Body of pancreas (tissue), 4 donors: ENCODE data around the gene SLC51B. TPM values are rescaled to one million over a fixed set of nuclear protein-coding genes. Genes with fewer than 3 reads are reported as not detected.

Experiments
- ATAC-seq: fragments of 150-250 bp; one replicate; pipeline ENCODE4 v1.9.1; 2016
- DNase-seq, 4 donors: peaks; one replicate each; pipeline ENCODE4 v3.0.0-alpha.2; 2019
- H3K27ac ChIP-seq, 4 donors: fragments of 200-600 bp; sonication (generic); 1 replicate in 3 of 4; 2 replicates in 1 of 4; pipeline versions ENCODE4 v1.5.1 to v1.6.1; 2016 to 2019; ENCODE audit warnings: mild to moderate bottlenecking in 1 of 4, mixed read lengths in 1 of 4, moderate library complexity in 1 of 4
- H3K27me3 ChIP-seq, 2 donors: fragments of 200-600 bp; sonication (generic); one replicate each; pipeline ENCODE4 v1.6.0; 2016; ENCODE audit warnings: mild to moderate bottlenecking in 1 of 2
- H3K36me3 ChIP-seq, 2 donors: fragments of 200-600 bp; sonication (generic); replicated peaks in 1 of 2; 2 replicates each; pipeline ENCODE4 v1.5.1; 2016; ENCODE audit warnings: low read depth in 2 of 2; ENCODE audit not compliant: insufficient read depth in 1 of 2
- H3K4me1 ChIP-seq: fragments of 200-600 bp; sonication (generic); one replicate; pipeline ENCODE4 v1.6.0; 2016
- H3K4me3 ChIP-seq, 2 donors: fragments of 200-600 bp; sonication (generic); 1 replicate in 1 of 2; 2 replicates in 1 of 2; pipeline ENCODE4 v1.5.1; 2016 to 2019
- H3K9me3 ChIP-seq, 3 donors: fragments of 200-600 bp; sonication (generic); 1 replicate in 2 of 3; 2 replicates in 1 of 3; pipeline ENCODE4 v1.5.1; 2016
- POLR2A ChIP-seq, 3 donors: fragments of 450-650 bp; IDR thresholded peaks; one replicate each; pipeline ENCODE4 v1.6.1; 2016; ENCODE audit warnings: antibody characterized with exemption in 3 of 3, mild to moderate bottlenecking in 2 of 3
- WGBS, 2 donors: methylation state at CpG; one replicate each; pipeline ENCODE4 v1.1.5; 2017; 5-methylcytosine and 5-hydroxymethylcytosine counted together
- intact Hi-C: fragments of 100-400 bp; cut with DNase I; formaldehyde crosslinking; loops from one replicate; pipeline ENCODE4 v1.15.1; 2023
- total RNA-seq, 2 donors: library from RNA; depleted of rRNA; stranded (reverse); fragments of >200 nt; gene quantifications; one replicate each; pipeline ENCODE4 v1.1.0, GENCODE V29; 2016
- TF ChIP-seq, protein P1 (sequence below), 7 experiments: fragments of 450-650 bp in 4 of 7; fragments of 200-600 bp in 3 of 7; sonication (generic) in 3 of 7; IDR thresholded peaks; one replicate each; pipeline ENCODE4 v1.5.1; 2016 to 2019; ENCODE audit warnings: antibody characterized with exemption in 7 of 7

SLC51B gene
- total RNA-seq, 2 donors from 2014 or later: not detected

DNA sequence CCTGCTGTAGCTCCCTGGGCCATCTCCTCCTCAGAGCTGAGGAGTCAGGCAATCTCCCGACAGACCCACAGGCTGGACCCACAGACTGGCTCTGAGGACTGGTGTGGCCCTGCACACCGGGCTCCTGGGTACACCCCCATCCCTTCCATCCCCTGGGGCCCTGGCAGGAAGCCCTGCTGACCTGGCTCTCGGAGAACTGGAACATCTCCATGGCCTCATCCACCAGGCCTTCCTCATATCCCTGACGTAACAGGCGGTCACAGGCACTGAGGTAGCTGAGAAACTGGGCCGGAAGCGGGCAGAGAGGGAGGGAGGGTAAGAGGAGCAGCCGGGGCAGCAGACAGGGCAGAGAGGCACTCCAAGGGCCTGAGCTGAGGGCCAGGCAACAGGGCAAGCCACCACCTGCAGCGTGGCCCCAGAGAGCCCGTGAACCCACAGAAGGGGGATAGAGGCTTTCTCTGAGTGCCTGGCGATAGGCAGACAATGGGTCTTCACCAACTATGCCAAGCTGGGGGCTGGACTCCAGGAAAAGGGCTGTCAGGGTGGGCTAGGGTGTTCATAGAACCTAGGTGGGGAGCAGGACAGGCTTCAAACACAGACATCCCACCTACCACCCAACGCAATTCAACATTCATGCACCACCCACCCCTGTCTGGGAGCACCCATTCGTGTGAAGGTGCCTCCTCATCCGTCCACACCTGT is 49.3 kb downstream of the SLC51B start:
- Histone ChIP-seq H3K9me3 (no peaks in the 10 kb centered on the region), H3K4me1 (peaks cover 5% of the 10 kb centered on the region), H3K27ac (no peak overlapping the region), H3K27me3 (no peaks in the 10 kb centered on the region), H3K4me3 (no peak overlapping the region), H3K36me3 (peaks cover 2 to 4% of the 10 kb centered on the region in 2 donors)
- TF ChIP-seq, protein P1, sequence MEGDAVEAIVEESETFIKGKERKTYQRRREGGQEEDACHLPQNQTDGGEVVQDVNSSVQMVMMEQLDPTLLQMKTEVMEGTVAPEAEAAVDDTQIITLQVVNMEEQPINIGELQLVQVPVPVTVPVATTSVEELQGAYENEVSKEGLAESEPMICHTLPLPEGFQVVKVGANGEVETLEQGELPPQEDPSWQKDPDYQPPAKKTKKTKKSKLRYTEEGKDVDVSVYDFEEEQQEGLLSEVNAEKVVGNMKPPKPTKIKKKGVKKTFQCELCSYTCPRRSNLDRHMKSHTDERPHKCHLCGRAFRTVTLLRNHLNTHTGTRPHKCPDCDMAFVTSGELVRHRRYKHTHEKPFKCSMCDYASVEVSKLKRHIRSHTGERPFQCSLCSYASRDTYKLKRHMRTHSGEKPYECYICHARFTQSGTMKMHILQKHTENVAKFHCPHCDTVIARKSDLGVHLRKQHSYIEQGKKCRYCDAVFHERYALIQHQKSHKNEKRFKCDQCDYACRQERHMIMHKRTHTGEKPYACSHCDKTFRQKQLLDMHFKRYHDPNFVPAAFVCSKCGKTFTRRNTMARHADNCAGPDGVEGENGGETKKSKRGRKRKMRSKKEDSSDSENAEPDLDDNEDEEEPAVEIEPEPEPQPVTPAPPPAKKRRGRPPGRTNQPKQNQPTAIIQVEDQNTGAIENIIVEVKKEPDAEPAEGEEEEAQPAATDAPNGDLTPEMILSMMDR (IDR thresholded peaks at IDR 0.05): no peak
- intact Hi-C loops: no loop called here
- ATAC-seq (no peak), DNase-seq (no peak)
- 92 to 94% methylated on average over 10 to 14 of the region's 14 CpGs for WGBS, 2 donors

DNA sequence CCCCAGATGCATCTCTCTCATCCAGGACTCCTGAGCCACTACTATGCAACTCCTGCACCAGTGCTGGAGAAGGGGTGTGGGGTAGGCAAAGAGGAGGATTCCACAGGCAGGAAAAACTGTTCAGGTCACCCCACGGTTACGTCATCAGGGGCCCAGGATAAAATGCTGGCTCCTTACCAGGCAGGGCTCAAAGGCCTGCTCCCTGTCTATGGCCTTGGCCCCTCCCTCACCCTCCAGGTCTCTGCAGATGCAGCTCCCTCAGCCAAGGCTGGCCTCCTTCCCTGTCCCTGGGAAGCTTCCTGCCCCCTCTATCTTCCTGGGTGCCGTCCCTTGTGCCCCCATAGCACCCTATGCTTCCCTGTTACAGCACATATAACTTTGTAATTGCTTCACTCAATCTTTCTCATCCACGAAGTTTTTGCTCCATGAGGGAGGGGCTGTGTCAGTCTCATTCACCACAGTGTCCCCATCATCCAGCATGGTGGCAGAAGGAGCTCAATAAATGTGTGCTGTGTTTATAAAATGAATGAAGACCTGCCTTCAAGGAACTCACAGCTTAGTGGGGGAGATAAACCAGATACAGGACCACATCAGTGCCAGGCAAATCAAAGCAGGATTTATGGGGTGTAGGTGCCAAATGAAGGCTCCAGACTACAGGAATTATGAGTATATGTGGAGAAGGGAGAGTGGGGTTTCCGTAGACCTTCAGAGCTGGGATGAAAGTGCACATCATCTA is 50.0 kb downstream of the SLC51B start:
- Histone ChIP-seq H3K27me3 (no peaks in the 10 kb centered on the region), H3K36me3 (peaks cover 4 to 6% of the 10 kb centered on the region in 2 donors), H3K27ac (no peak overlapping the region), H3K4me3 (no peak overlapping the region), H3K9me3 (no peaks in the 10 kb centered on the region), H3K4me1 (no peaks in the 10 kb centered on the region)
- intact Hi-C loops: no loop called here
- ATAC-seq: no peak
- TF ChIP-seq, protein P1 (IDR thresholded peaks at IDR 0.05): no peak
- no peak for TF ChIP-seq POLR2A (IDR thresholded peaks at IDR 0.05)
- WGBS, 2 donors: 71 to 77% methylated on average over 4 to 5 of the region's 5 CpGs
- DNase-seq: no peak

DNA sequence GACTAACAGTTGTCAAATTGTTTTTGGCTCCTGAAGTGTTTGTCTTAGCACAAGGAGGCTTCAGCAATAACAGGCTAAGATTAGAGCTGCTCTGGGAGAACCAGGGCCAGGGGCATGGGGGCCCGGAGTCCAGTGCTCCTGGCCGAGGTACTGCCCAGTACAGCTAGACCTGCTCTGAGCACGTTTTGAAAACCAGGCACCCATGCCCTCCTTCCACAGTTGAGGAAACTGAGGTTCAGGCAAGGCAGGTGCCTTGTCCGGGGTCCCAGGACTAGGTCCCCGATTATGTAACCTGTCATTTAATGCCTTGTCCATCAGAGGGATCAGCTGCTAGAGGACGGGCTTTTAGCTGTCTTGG is 50.5 kb downstream of the SLC51B start:
- TF ChIP-seq, protein P1 (IDR thresholded peaks at IDR 0.05): no peak
- no peak for TF ChIP-seq POLR2A (IDR thresholded peaks at IDR 0.05)
- no peak for ATAC-seq
- Histone ChIP-seq H3K36me3 (peaks cover 4 to 6% of the 10 kb centered on the region in 2 donors), H3K27ac (no peak overlapping the region), H3K4me1 (no peaks in the 10 kb centered on the region), H3K27me3 (no peaks in the 10 kb centered on the region), H3K9me3 (no peaks in the 10 kb centered on the region), H3K4me3 (no peak overlapping the region)
- intact Hi-C loops: no loop called here
- WGBS, 2 donors: 80 to 93% methylated on average over 1 to 6 of the region's 6 CpGs
- no peak for DNase-seq

DNA sequence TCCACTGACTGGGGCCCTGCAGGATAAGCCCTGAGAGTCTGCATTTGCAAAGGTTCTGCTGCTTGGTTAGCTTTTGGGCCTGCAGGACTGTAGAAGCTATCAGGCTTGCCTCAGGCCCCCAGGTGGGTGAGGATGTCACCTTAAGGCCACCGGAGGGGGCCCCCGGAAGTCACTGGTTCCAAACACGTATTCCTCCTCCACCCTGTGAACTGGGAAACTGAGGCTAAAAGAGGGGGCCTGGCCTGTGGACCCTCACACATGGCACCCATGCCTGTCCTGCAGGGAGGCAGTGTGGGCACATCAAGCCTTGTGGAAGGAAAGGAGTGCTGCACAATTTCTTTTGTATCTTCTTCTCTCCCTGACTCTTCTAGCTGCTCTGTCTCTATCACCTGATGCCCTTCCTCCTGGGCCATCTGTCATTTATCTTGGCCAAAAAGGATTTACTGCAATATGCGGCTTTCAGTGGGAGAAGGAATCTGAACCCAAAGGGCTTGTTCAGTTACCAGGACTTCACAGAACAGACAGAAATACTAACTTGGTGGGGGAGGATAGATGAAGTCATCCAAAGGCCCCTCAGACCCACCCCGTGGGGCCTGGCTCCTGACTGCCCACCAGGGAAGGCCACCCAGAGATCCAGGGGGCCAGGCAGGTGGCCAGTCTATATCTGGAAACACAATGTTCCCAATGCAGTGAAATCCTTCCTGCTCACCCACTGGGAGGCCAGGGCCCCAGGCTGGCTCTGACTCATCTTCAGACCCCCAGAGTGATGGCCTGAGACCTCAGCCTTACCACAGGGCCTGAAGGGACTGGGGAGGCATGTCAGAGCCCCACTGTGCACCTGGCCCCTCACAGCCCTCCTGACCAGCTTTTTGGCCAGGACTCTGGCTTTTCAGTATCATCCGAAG is 51.5 kb downstream of the SLC51B start:
- H3K4me1 ChIP-seq: no peaks in the 10 kb centered on the region

More for the DNA sequence above, 51.5 kb downstream of the SLC51B start:
- DNase-seq (no peak), ATAC-seq (no peak)
- no peaks in the 10 kb centered on the region for H3K9me3 ChIP-seq
- H3K27me3 ChIP-seq: no peaks in the 10 kb centered on the region
- no peak for TF ChIP-seq POLR2A (IDR thresholded peaks at IDR 0.05)
- TF ChIP-seq, protein P1 (IDR thresholded peaks at IDR 0.05): no peak
- 84 to 96% methylated on average over 3 to 6 of the region's 6 CpGs for WGBS, 2 donors
- H3K36me3 ChIP-seq: peaks cover 4 to 6% of the 10 kb centered on the region in 2 donors
- H3K4me3 ChIP-seq: no peak overlapping the region
- no peak overlapping the region for H3K27ac ChIP-seq
- intact Hi-C loops: no loop called here
